ENCODE measurements around the gene PSME2.

DNA sequence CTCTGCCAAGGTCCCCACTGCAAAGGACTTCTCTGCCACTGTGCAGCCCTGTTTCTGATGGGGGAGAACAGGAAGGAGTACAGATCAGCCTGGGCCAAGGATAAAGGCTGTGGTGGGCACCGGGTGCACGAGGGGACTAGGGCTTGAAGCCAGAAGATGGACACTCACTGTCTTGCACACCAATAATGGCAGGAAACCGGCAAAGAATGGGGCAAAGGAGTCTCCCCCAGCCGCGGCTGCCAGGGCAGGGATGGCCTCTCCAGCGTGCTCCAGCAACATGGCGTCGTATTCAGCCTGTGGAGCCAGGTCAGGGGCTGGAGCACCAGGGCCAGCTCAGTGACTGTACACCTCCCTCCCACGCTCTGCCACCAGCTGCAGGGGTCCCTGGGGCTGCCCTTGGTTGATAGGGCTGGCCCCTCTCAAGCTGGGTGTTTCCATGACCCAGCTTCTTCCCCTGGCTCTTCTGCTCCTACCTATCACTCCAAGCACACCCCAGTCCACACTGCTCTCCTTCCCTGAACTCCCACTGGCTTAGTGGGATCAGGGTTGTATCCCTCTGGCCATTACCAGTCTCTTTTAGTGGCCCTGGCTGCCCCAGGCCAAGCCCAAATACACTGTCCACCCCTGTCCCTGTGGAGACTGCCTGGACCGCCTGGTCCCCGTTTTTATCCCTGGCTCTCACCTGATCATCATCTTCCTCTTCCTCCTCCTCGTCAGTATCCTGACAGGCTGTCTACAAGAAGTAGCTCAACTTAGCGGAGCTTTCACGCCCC, 35.9 kb upstream of the PSME2 start:
- TF ChIP-seq, protein P1, sequence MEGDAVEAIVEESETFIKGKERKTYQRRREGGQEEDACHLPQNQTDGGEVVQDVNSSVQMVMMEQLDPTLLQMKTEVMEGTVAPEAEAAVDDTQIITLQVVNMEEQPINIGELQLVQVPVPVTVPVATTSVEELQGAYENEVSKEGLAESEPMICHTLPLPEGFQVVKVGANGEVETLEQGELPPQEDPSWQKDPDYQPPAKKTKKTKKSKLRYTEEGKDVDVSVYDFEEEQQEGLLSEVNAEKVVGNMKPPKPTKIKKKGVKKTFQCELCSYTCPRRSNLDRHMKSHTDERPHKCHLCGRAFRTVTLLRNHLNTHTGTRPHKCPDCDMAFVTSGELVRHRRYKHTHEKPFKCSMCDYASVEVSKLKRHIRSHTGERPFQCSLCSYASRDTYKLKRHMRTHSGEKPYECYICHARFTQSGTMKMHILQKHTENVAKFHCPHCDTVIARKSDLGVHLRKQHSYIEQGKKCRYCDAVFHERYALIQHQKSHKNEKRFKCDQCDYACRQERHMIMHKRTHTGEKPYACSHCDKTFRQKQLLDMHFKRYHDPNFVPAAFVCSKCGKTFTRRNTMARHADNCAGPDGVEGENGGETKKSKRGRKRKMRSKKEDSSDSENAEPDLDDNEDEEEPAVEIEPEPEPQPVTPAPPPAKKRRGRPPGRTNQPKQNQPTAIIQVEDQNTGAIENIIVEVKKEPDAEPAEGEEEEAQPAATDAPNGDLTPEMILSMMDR (conservative IDR thresholded peaks at IDR 0.05 in 1 of 2, IDR thresholded peaks at IDR 0.05 in 1 of 2; ENCODE audit: extremely low read depth in 1 of 2, insufficient read depth in 1 of 2, low read depth in 1 of 2, low read length in 2 of 2), result no peak
- no peak for TF ChIP-seq EZH2 (IDR thresholded peaks at IDR 0.05; ENCODE audit: borderline replicate concordance, low read length)

Data from mammary epithelial cell (primary cell).